Activated CD8-positive, alpha-beta memory T cell treated with anti-CD3 and anti-CD28 coated beads, Interleukin-2, amount 10 ng/mL, durations not matched to agents 7 days and 5 days (primary cell): ENCODE results near the gene PVALEF. TPM values are rescaled to one million over a fixed set of nuclear protein-coding genes. Genes with fewer than 3 reads are reported as not detected.

ENCODE experiments used
- ATAC-seq: fragments of 150-1000 bp; cut with Tn5 transposase; one replicate; pipeline ENCODE4 v1.10.0; 2021; ENCODE audit warnings: moderate library complexity
- CTCF ChIA-PET: fragments of 350-600 bp; sonication (Branson Sonifier 250); formaldehyde crosslinking; loops from one replicate; lab custom pipeline; 2021; ENCODE audit warnings: antibody characterized with exemption; lab: Charles Lee
- DNase-seq: peaks from one replicate; pipeline ENCODE4 v3.0.0-alpha.2; 2020
- H3K27ac Mint-ChIP-seq: one replicate; pipeline ENCODE4 v1.8.0; 2021; ENCODE audit warnings: mild to moderate bottlenecking, mixed read lengths
- H3K27me3 Mint-ChIP-seq: one replicate; pipeline ENCODE4 v1.8.0; 2021; ENCODE audit warnings: mixed read lengths
- H3K36me3 Mint-ChIP-seq: one replicate; pipeline ENCODE4 v1.8.0; 2021; ENCODE audit warnings: mild to moderate bottlenecking, mixed read lengths
- H3K4me1 Mint-ChIP-seq: one replicate; pipeline ENCODE4 v1.8.0; 2021; ENCODE audit warnings: mixed read lengths
- H3K4me3 Mint-ChIP-seq: one replicate; pipeline ENCODE4 v1.8.0; 2021; ENCODE audit warnings: mild to moderate bottlenecking, moderate library complexity, mixed read lengths
- H3K9me3 Mint-ChIP-seq: one replicate; pipeline ENCODE4 v1.8.0; 2022; ENCODE audit warnings: low read depth, mixed read lengths
- total RNA-seq, 2 experiments: library from RNA; stranded (reverse); gene quantifications; one replicate each; pipeline ENCODE4 v1.2.3, GENCODE V29; 2021

Gene PVALEF
- total RNA-seq, 2 experiments from 2014 or later: not detected

DNA sequence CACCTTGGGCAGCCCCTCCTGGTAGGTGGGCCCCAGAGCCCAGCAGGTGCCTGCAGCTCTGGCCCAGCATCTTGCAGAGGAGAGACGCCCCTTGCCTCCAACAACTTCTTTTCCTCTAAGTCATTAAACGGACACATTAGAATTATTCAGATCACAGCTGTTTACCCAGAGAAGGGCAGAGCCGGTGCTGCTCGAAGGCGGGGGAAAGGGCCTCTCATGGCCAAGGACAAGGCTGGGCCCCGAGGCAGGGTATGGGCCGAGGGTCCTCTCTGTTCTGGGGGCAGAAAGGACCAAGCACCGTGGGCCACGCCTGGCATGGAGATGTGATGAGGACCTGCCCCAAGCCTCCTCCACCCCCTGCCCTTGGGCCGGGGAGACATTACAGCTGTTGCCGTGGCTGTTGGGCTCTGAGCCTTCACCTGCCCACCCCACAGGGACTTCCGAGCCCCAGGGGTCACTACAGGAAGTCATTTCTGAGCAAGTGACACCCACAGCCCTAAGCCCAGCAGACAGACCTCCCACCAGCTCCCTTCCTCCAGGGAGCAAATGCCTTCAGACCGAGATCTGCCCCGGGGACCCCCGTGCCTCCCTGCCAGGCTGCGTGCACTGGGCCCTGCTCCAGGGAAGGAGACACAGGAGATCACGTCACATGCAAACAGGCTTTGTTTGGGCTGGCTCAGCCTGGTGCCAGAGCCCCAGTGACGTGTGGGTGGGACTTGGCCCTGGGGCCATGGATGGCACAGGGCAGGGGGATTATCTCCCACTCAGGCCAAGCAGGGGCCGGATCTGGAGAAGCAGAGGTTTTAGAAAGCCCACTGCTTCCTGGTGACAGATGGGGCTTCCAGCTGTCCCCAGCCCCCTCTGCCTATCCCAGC, 699 bp upstream of the PVALEF start:
- H3K36me3 Mint-ChIP-seq: no peaks in the 10 kb centered on the region
- CTCF ChIA-PET: no interaction called here
- no peak overlapping the region for H3K27ac Mint-ChIP-seq
- peaks cover 14% of the 10 kb centered on the region for H3K27me3 Mint-ChIP-seq
- ATAC-seq (no peak), DNase-seq (no peak)
- H3K4me3 Mint-ChIP-seq: no peak overlapping the region
- no peaks in the 10 kb centered on the region for H3K9me3 Mint-ChIP-seq
- no peaks in the 10 kb centered on the region for H3K4me1 Mint-ChIP-seq

DNA sequence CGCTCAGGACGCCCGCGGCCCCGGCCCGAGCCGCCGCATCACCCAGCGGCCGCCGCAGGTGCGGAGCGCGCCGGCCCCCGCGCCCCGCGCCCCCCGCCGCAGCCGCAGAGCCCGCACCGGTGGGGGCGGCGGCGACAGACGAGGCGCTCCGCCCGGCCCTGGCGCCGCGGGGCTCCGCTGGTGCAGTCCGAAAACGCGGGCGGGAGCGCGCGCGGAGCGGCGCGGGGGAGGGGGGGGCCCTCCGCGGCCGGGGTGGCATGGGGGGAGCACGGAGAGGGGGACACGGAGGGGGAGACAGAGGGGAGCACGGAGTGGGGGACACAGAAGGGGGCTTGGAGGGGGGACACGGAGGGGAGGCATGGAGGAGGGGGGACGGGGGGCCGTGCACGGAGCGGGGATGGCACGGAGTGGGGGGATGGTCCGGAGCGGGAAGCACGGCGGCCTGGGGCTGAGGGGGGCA, 756 bp downstream of the PVALEF start, which contains the start of gene AATK:
AATK (minus strand) TSS at position 189 of the 460 bp plus-strand sequence. CDS start 229 bp downstream, outside the sequence.
- H3K4me1 Mint-ChIP-seq: no peaks in the 10 kb centered on the region
- no peaks in the 10 kb centered on the region for H3K36me3 Mint-ChIP-seq
- CTCF ChIA-PET: no interaction called here
- no peak within 1 kb of the TSS for H3K4me3 Mint-ChIP-seq
- ATAC-seq: no peak
- peaks cover 14% of the 10 kb centered on the region for H3K27me3 Mint-ChIP-seq
- DNase-seq: no peak
- no peaks in the 10 kb centered on the region for H3K9me3 Mint-ChIP-seq
- no peak within 1 kb of the TSS for H3K27ac Mint-ChIP-seq

DNA sequence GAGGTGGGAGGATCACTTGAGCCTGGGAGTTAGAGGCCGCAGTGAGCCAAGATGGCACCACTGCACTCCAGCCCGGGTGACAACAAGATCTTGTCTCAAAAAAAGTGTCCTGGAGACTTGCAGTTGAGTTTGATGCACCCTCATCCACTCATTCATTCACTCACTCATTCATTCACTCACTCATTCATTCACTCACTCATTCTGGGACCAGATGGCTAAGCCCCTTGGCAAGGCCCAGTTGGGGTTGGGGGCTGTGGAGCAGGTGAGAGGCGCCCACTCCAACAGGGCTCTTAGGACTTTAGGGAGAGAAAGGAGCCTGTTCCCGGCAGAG, 1.9 kb downstream of the PVALEF start:
- no peaks in the 10 kb centered on the region for H3K4me1 Mint-ChIP-seq
- peaks cover 14% of the 10 kb centered on the region for H3K27me3 Mint-ChIP-seq
- no peak overlapping the region for H3K4me3 Mint-ChIP-seq
- H3K9me3 Mint-ChIP-seq: no peaks in the 10 kb centered on the region
- H3K27ac Mint-ChIP-seq: no peak overlapping the region
- CTCF ChIA-PET: no interaction called here
- DNase-seq (no peak), ATAC-seq (no peak)
- no peaks in the 10 kb centered on the region for H3K36me3 Mint-ChIP-seq

DNA sequence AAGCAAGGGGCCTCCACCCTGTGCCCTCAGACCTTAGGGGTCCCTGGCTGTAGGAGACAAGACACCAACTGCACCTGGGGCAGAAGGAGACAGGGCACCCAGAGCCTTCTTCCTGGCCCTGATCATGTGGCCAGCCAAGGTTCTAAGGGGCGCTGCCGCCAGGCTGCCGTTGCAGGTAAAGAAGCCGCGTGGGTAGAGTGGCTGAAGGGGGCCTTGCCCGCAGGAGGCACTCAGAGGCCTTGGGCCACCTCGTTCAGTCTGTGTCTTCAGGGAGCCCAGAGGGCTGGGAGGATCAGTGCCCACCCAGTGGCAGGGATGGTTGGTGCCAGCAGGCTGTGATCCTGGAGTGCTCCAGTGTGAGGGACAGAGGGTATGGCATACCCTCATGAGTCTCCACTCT, 2.3 kb downstream of the PVALEF start:
- no peaks in the 10 kb centered on the region for H3K4me1 Mint-ChIP-seq
- CTCF ChIA-PET: no interaction called here
- ATAC-seq (no peak), DNase-seq (no peak)
- peaks cover 14% of the 10 kb centered on the region for H3K27me3 Mint-ChIP-seq
- no peak overlapping the region for H3K4me3 Mint-ChIP-seq
- H3K27ac Mint-ChIP-seq: no peak overlapping the region
- H3K9me3 Mint-ChIP-seq: no peaks in the 10 kb centered on the region
- H3K36me3 Mint-ChIP-seq: no peaks in the 10 kb centered on the region

DNA sequence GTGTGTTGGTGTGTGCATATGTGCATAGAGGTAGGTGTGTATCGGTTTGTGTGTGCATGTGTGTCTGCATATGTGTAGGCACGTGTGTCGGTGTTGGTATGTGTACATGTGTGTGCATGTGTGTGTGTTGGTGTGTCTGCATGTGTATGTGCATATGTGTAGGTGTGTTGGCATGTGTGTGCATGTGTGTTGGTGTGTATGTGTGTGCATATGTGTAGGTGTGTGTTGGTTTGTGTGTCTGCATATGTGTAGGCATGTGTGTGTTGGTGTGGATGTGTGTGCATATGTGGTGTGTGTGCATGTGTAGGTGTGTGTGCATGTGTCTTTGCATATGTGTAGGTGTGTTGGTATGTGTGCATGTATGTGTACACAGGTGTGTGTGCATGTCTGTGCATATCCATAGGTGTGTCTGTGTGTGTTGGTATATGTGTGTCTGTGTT, 4.6 kb downstream of the PVALEF start:
- Mint-ChIP-seq H3K4me3 (no peak overlapping the region), H3K27ac (no peak overlapping the region), H3K27me3 (peaks cover 18% of the 10 kb centered on the region), H3K9me3 (no peaks in the 10 kb centered on the region), H3K4me1 (no peaks in the 10 kb centered on the region), H3K36me3 (no peaks in the 10 kb centered on the region)
- DNase-seq (no peak), ATAC-seq (no peak)
- CTCF ChIA-PET: no interaction called here

DNA sequence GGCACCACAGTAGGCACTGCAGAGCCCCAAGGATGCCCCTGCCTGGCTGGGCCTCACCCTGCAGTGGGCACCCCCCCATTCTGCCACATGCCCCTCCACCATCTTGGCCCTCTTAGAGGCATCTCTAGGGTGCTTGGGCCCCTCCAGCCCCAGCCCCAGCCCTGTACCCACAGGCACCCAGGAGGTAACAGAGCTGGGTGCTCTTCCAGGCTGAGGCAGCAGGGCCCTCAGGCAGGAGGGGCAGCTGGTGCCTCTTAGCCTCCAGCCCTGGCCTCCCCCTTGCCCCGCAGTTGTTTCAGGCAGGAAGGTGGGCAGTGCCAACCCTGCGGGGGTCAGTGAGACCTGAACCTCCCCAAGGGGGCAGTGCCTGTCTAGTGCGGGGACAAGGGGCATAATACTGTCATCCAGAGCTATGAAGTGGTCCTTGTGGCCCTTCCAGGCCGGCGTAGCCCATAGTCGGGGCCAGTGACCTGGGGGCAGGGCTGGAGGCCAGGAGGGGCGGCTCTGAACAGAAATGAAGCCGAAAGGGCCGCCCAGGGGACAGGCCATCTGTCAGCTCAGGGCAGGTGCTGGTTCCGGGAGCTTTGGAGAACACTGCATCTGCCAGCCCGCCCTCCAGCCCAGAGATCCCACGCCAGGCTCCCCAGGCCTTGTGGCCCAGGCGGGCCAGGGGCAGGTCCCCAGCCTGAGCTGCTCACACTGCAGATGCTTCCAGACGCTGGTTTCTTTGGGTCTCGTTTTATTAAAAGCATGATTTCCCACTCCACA, 5.6 kb downstream of the PVALEF start:
- no peak overlapping the region for H3K4me3 Mint-ChIP-seq

DNA sequence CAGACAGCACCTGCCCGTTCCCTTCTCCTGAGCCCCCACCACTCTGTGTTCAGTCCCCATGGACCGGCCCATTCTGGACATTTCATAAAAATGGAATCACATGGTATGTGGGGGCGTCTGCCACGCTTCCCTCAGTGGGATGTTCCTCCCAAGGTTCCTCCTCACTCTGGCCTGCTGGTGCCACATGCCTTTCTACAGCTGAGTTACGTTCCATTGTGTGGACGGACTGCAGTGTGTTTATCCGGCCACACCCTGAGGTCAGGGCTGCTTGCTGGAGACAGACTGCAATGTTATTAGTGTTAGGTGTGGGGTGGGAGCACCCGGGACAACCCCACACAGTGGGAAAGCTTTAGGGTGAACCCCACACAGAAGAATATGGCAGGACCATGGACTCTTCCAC, 6.6 kb downstream of the PVALEF start:
- Mint-ChIP-seq H3K4me3 (no peak overlapping the region), H3K4me1 (no peaks in the 10 kb centered on the region), H3K27ac (no peak overlapping the region), H3K9me3 (no peaks in the 10 kb centered on the region), H3K36me3 (no peaks in the 10 kb centered on the region), H3K27me3 (peaks cover 14% of the 10 kb centered on the region)
- ATAC-seq (no peak), DNase-seq (no peak)
- CTCF ChIA-PET: no interaction called here

More for the DNA sequence above, 5.6 kb downstream of the PVALEF start:
- Mint-ChIP-seq H3K27me3 (peaks cover 14% of the 10 kb centered on the region), H3K9me3 (no peaks in the 10 kb centered on the region), H3K27ac (no peak overlapping the region), H3K4me1 (no peaks in the 10 kb centered on the region), H3K36me3 (no peaks in the 10 kb centered on the region)
- CTCF ChIA-PET: no interaction called here
- DNase-seq: no peak
- no peak for ATAC-seq

DNA sequence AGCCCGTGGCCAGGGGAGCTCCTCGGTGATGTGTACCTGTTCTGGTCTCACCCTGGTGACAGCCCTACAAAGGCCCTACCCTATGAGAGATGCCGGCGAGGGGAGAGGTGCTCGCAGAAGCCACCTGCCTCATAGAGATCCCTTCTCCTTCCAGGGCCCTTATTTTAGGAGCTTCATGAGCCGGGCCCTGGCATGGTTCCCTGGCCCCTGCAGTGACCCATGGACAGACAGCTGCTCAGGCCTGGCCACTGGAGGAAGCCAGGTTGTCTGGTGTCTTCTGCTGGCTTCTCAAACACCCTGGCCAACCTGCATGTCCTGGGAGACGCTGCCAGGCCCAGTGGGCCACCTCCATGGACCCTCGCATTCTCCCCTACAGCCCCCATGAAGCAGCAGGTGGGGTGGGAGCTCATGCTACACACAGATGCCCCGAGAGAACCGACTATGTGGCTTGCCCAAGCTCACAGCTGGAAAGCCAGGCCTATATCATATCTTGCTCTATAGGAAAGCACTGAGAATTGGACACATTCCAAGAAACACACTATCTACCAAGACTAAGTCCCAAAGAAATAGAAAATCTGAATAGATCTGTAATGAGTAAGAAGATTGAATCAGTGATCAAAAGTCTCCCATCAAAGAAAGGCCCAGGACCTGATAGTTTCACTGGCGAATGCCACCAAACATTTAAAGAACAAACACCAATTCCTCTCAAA, 7.9 kb downstream of the PVALEF start:
- ATAC-seq (no peak), DNase-seq (no peak)
- Mint-ChIP-seq H3K4me1 (no peaks in the 10 kb centered on the region), H3K27me3 (peaks cover 10% of the 10 kb centered on the region), H3K36me3 (no peaks in the 10 kb centered on the region), H3K4me3 (no peak overlapping the region), H3K9me3 (no peaks in the 10 kb centered on the region), H3K27ac (no peak overlapping the region)
- CTCF ChIA-PET: interaction anchor here (1.2 kb wide), 1 partner anchor 11 kb away, joined by 3 read pairs; no protein-coding TSS in a partner anchor

DNA sequence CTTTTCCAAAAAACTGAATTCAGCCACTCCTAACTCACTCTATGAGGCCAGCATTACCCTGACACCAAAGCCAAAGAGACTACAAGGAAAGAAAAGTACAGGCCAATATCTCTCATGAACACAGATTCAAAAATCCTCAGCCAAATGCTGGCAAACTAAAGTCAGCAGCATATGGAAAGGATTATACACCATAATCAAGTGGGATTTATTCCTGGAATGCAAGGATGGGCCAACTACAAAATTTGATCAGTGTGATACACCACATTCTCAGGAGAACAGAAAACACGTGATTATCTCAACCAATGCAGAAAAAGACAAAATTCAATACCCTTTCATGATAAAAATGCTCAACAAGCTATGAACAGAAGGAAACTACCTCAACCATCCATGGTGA, 8.5 kb downstream of the PVALEF start:
- DNase-seq: no peak
- ATAC-seq: no peak
- Mint-ChIP-seq H3K9me3 (no peaks in the 10 kb centered on the region), H3K4me3 (no peak overlapping the region), H3K27ac (no peak overlapping the region), H3K4me1 (no peaks in the 10 kb centered on the region), H3K27me3 (peaks cover 8% of the 10 kb centered on the region), H3K36me3 (no peaks in the 10 kb centered on the region)
- CTCF ChIA-PET: interaction anchor here (1.2 kb wide), 1 partner anchor 11 kb away, joined by 3 read pairs; no protein-coding TSS in a partner anchor

DNA sequence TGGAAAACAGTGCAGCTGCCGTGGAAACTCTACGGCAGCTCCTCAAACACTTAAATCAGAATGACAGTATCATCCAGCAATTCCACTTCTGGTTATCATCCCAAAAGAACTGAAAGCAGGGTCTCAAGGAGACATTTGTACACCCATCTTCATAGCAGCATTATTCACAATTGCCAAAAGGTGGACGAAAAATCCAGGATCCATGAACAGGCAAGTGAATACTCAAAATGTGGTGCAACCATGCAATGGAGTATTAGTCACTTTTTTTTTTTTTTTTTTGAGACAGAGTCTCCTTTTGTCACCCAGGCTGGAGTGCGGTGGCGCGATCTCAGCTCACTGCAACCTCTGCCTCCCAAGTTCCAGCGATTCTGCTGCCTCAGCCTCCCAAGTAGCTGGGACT, 11.4 kb downstream of the PVALEF start:
- Mint-ChIP-seq H3K4me1 (no peaks in the 10 kb centered on the region), H3K36me3 (no peaks in the 10 kb centered on the region), H3K4me3 (no peak overlapping the region), H3K27me3 (peaks cover 8% of the 10 kb centered on the region), H3K9me3 (no peaks in the 10 kb centered on the region), H3K27ac (no peak overlapping the region)
- DNase-seq (no peak), ATAC-seq (no peak)
- CTCF ChIA-PET: no interaction called here

DNA sequence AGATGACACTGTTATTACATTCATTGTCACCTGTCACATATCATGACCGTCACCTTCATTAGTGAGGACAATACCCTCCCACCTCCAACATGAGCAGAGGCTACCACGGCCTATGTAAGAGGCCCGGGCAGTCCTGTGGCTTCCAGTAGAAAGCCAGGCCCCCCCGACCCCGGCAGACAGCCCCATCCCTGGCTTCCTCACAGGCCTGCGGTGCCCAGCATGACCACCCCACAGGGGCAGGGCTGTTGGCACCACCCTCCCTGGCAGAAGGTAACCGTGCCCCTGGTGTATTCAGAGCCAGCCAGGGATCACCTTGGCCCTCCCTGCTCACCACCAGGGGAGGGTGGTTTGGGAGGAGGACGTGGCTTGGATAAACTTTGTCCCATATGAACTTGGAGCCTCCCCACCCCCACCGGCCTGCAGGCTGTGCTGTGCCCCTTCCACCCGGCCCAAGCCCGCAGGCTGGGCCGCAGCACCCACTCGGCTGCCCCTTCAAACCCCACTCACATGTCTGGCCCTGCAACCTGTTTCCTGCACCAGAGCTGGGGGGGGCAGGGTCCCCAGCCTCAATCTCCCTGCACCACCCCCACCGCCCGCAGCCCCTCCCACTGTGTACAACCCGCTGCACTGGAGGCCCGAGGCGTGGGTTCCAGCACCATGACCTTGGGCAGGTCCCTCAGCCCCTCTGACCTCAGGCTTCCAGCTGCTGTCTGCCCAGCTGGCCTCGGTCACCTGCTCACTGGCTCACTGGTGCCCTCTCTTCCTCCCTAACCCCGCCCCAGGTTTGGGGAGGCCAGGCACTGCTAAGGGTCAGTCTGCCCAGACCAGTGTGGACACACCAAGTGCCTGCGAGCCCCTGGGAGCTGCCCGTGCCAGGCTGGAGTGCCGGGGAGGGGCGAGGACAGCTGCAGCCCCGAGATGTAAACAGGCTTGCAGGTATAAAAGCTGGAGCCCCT, 13.1 kb downstream of the PVALEF start:
- H3K4me1 Mint-ChIP-seq: no peaks in the 10 kb centered on the region
- H3K27me3 Mint-ChIP-seq: peaks cover 7% of the 10 kb centered on the region
- no peaks in the 10 kb centered on the region for H3K36me3 Mint-ChIP-seq
- CTCF ChIA-PET: no interaction called here
- H3K4me3 Mint-ChIP-seq: no peak overlapping the region
- ATAC-seq: no peak
- no peaks in the 10 kb centered on the region for H3K9me3 Mint-ChIP-seq
- H3K27ac Mint-ChIP-seq: no peak overlapping the region
- no peak for DNase-seq

DNA sequence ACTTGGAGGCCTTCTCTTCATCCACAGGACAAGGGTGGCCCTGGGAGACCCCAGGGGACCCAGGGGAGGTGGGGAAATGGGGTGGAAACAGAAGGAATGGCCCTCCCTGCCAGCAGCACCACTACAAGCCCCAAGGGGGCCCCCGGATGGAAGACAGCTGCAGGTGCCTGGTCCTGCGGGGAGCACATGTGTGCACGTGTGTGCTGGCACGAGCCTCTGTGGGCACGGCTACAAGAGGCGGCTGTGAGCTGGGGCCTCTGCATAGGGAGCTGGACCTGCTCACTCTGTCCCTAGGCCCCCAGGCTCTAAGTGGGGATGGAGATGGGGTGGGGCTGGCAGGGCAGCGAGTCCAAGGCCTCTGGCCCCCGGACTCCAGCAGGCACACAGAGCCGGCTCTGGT, 13.9 kb downstream of the PVALEF start:
- Mint-ChIP-seq H3K27ac (no peak overlapping the region), H3K4me1 (no peaks in the 10 kb centered on the region), H3K9me3 (no peaks in the 10 kb centered on the region), H3K27me3 (no peaks in the 10 kb centered on the region), H3K36me3 (no peaks in the 10 kb centered on the region), H3K4me3 (no peak overlapping the region)
- CTCF ChIA-PET: no interaction called here
- ATAC-seq: no peak
- DNase-seq: no peak
